GM18909 (cell line): Measurements from ENCODE around the gene RASGEF1C.

Experiments used
- ATAC-seq: cut with Tn5 transposase; IDR thresholded peaks from one replicate; pipeline ENCODE4 v1.9.1; 2021; ENCODE audit warnings: mild to moderate bottlenecking; ENCODE audit not compliant: unreplicated experiment, poor library complexity

The RASGEF1C gene

GRCh38 chr5:180138976-180139730 is 69.9 kb downstream of the RASGEF1C start:
- ATAC-seq: no peak

- no peak for ATAC-seq
Observed at GRCh38 chr5:180138214-180138975, 70.6 kb downstream of the RASGEF1C start.

- ATAC-seq: no peak
Observed at GRCh38 chr5:180137401-180138213, 71.4 kb downstream of the RASGEF1C start.

DNA sequence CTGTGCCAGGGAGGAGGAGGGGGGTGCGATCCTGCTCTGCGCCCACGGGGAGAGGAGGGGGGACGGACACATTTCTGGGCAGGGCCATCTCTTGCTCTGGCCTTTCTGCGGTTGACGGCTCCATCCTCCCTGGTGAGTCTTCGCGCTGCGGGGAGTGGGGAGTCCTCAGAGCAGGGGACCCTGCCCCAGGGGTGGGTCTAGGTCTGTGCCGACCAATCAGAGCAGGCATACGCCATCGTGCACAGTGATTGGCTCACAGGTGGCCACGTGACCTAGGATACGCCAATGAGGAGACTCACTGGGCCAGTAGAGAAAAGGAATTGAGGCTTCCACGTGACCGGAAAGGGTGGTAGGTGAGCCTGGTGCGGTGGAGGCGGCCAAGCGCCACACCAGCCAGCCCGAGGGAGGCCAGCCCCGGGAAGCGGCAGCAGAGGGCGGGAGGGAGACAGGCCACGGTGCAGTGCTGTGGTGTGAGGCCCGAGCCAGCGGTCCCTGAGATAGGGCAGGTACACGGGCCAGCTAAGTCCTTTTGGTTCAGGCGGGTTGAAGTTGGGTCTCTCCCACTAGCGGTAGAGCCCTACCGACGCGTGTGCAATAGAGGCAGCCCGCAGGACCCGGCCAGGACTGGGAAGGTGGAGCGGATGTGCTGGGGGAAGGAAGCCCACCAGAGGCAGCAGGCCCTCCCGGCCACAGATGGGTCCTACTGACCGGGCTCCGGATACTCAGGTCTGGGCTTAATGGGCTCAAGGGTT is 72.2 kb downstream of the RASGEF1C start:
- ATAC-seq: no peak

GRCh38 chr5:180135967-180136629 is 72.9 kb downstream of the RASGEF1C start:
- no peak for ATAC-seq

- ATAC-seq: no peak
Observed at GRCh38 chr5:180135128-180135955, 73.7 kb downstream of the RASGEF1C start.

DNA sequence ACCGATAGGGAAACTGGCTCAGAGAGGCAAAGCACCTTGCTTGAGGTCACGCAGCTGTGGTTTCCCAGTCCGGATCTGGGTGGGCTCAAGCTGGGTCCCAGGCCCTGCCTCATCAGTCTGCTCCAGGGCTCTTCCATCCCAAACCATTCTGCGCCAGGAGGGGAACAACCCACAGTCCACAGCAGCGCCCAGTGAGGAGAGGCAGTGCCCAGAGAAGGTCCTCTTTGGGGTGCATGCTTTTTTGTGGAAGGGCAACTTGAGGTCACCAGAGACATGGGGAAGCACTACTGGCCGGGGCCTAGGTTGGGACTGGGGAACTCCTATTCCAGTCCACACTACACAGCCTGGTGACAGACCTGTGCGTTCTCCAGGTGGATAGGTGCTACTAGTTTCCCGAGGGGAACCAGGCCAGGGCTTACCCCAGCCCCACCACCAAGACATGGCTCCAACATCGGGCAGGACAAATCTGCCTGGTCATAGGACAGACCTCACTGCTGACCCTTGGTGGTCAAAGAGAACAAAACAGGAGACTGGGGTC is 75.0 kb downstream of the RASGEF1C start:
- ATAC-seq: no peak

DNA sequence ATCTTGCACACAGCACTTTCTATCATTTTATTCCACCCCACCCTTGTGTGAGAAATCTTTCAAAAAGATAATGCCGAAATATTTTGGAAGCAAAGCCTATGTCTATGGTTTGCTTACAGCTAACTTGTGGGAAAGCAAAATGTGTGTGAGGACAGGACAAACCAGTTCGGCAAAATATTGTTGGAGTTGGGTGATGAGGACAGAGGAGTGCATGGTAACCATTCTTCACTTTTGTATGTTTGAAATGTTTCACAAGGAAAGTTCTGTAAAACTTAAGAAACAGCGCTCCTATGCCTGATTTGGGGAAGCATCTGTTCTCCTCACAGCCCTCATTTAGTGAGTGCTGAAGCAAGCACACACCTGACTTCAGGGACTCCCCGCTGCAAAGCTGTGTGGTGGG is 75.5 kb downstream of the RASGEF1C start:
- ATAC-seq: no peak

DNA sequence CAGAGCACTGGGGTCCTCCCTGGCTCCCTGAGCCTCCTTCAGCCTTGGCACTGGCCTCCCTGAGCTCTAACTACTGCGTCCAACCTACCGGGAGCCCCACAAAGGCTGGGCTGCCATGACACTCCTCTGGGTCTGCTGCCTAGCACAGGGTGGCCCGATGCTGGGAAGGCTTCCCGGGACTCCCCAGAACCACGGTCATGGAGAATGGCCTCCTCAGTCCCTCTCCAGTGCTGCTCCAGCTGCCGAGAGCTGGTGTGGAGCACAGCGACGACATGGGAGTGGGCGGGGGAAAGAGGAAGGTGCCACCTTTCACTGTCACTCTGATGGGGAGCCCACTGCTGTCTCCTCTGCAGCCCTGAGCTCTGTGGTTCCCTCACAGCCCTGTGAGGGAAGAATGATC is 76.0 kb downstream of the RASGEF1C start:
- no peak for ATAC-seq

GRCh38 chr5:180130876-180131740 is 77.9 kb downstream of the RASGEF1C start:
- ATAC-seq: no peak

DNA sequence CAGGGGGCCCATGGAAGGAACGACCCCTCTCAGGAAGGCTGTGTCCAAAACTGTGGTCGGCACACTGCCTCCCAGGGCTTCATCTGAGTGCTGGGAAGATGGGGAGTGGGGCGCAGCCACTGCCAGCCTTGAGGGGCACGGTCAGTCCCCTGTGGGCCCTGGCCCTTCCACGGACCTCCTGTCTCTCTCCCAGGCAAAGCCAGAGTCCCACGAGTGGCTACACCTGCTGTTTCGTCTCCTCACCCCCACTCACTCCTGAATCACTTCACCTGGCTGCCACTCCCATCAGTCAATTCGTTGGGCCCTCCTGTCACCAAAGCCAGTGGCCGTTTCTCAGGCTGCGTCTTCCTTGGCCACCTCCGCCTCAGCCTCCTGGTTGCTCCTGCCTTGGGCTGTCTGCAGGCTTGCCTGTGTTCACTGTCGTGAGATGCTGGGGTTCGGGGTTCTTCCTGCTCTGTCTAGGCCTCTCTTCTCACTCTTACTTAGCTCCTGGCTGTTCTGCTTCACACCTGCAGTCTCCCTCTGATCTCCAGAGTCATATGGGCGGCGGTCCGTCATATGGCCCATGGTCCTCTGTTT is 78.6 kb downstream of the RASGEF1C start:
- no peak for ATAC-seq

- no peak for ATAC-seq
Observed at GRCh38 chr5:180129291-180130190, 79.5 kb downstream of the RASGEF1C start.

DNA sequence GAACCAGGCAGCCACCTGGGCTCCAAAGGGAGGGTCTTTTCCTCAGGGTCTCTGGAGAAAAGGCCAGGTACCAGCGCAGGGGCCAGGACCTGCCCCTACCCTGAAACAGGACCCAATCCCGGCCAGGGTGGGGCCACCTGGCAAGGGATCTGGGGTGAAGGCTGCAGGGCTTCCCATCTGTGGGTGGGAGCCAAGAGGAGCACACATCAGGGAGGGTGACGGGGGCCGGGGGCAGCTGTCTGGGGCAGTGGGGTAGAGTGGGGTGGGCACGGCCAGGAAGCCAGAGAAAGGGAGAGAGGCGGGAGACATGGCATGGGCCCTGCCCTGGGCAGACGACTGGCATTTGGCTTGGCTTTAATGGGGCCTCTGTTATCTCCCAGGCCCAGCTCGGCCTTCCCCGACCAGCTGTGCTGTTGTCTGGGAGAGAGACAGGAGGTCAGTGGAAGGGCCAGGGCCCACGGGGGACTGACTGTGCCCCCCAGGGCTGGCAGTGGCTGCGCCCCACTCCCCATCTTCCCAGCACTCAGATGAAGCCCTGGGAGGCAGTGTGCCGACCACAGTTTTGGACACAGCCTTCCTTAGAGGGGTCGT is 80.2 kb downstream of the RASGEF1C start:
- ATAC-seq: no peak

GRCh38 chr5:180127682-180128670 is 81.0 kb downstream of the RASGEF1C start:
- no peak for ATAC-seq
